HG02610 (cell line): ENCODE results near the gene NHEJ1.

ENCODE experiments used
- ATAC-seq: cut with Tn5 transposase; IDR thresholded peaks from one replicate; pipeline ENCODE4 v1.9.1; 2021; ENCODE audit warnings: mild to moderate bottlenecking, moderate library complexity; ENCODE audit not compliant: unreplicated experiment

Gene NHEJ1

GRCh38 chr2:219124381-219125110 lies 36.1 kb downstream of the NHEJ1 start:
- no peak for ATAC-seq

GRCh38 chr2:219123356-219124135 lies 37.1 kb downstream of the NHEJ1 start:
- ATAC-seq: no peak

- ATAC-seq: no peak
Measured at GRCh38 chr2:219122202-219122980, 38.2 kb downstream of the NHEJ1 start.

GRCh38 chr2:219120082-219120481 lies 40.5 kb downstream of the NHEJ1 start:
- ATAC-seq: no peak

- no peak for ATAC-seq
Measured at GRCh38 chr2:219119422-219120043, 41.1 kb downstream of the NHEJ1 start.

- no peak for ATAC-seq
Measured at GRCh38 chr2:219118504-219118903, 42.1 kb downstream of the NHEJ1 start.

- no peak for ATAC-seq
Measured at GRCh38 chr2:219116776-219117646, 43.6 kb downstream of the NHEJ1 start.

GRCh38 chr2:219112651-219113338 lies 47.8 kb downstream of the NHEJ1 start:
- no peak for ATAC-seq

GRCh38 chr2:219112062-219112406 lies 48.6 kb downstream of the NHEJ1 start:
- ATAC-seq: no peak

- no peak for ATAC-seq
Measured at GRCh38 chr2:219111375-219112061, 49.1 kb downstream of the NHEJ1 start.

GRCh38 chr2:219109471-219109870 lies 51.1 kb downstream of the NHEJ1 start:
- no peak for ATAC-seq

- no peak for ATAC-seq
Measured at GRCh38 chr2:219107758-219108157, 52.9 kb downstream of the NHEJ1 start.

GRCh38 chr2:219106251-219106650 lies 54.4 kb downstream of the NHEJ1 start:
- no peak for ATAC-seq

- ATAC-seq: peak; percentile 52
Measured at GRCh38 chr2:219104107-219105035, 56.2 kb downstream of the NHEJ1 start.

GRCh38 chr2:219099329-219099728 lies 61.3 kb downstream of the NHEJ1 start:
- no peak for ATAC-seq

GRCh38 chr2:219095406-219095935 lies 65.1 kb downstream of the NHEJ1 start:
- ATAC-seq: no peak

- no peak for ATAC-seq
Measured at GRCh38 chr2:219094171-219094570, 66.4 kb downstream of the NHEJ1 start.
